K562 (cell line): ENCODE results near the gene INKA2. TPM values are rescaled to one million over a fixed set of nuclear protein-coding genes. Genes with fewer than 3 reads are reported as not detected.
A peak's percentile ranks its signal among the peaks of the same experiment; 100 is the strongest.

Experiments used
- AFF4 ChIP-seq: sonication (generic); formaldehyde crosslinking; IDR thresholded peaks from 2 replicates; pipeline ENCODE4 v1.8.0; 2023; ENCODE audit warnings: mild to moderate bottlenecking, missing genetic modification reagents
- BRF1 ChIP-seq: IDR thresholded peaks from 3 replicates; pipeline ENCODE4 v1.6.1; 2011; ENCODE audit warnings: borderline replicate concordance, mild to moderate bottlenecking; ENCODE audit not compliant: insufficient read length; ENCODE audit errors: extremely low read depth
- CREB1 ChIP-seq, 2 experiments: sonication (generic) in 1 of 2; formaldehyde crosslinking in 1 of 2; IDR thresholded peaks; 2 replicates each; pipeline versions ENCODE4 v1.6.1 to v1.8.0; 2012 to 2022; ENCODE audit warnings: inconsistent platforms in 1 of 2, mild to moderate bottlenecking in 1 of 2, missing genetic modification reagents in 1 of 2, moderate library complexity in 1 of 2
- CXXC5 ChIP-seq: fragments of 250-450 bp; sonication (Bioruptor Pico); IDR thresholded peaks from 2 replicates; pipeline ENCODE4 v1.8.0; 2022; ENCODE audit warnings: inconsistent platforms, mild to moderate bottlenecking, moderate library complexity
- FOXM1 ChIP-seq, 2 experiments: fragments of 450-650 bp in 1 of 2; sonication (generic) in 1 of 2; formaldehyde crosslinking in 1 of 2; IDR thresholded peaks; 2 replicates each; pipeline versions ENCODE4 v1.6.1 to v1.9.0; 2017 to 2022; ENCODE audit warnings: low read depth in 2 of 2, mild to moderate bottlenecking in 2 of 2, missing genetic modification reagents in 1 of 2, moderate library complexity in 1 of 2
- GTF2A2 ChIP-seq: IDR thresholded peaks from 2 replicates; pipeline ENCODE4 v1.6.1; 2016; ENCODE audit warnings: mild to moderate bottlenecking, missing genetic modification characterization, missing compliant biosample characterization
- HMGN3 ChIP-seq: IDR thresholded peaks from 2 replicates; pipeline ENCODE4 v1.6.1; 2011; ENCODE audit warnings: borderline replicate concordance, low read depth, mild to moderate bottlenecking, mixed read lengths, low read length; ENCODE audit not compliant: insufficient read length; ENCODE audit errors: extremely low read depth
- HNRNPH1 ChIP-seq: fragments of 200-400 bp; formaldehyde crosslinking; optimal IDR thresholded peaks from 2 replicates; pipeline ENCODE3; 2017; ENCODE audit warnings: low read depth, mild to moderate bottlenecking, low read length, moderate library complexity
- HNRNPK ChIP-seq: fragments of 200-400 bp; formaldehyde crosslinking; IDR thresholded peaks from one replicate; pipeline ENCODE4 v1.6.1; 2018; ENCODE audit warnings: mild to moderate bottlenecking, low read depth, low read length; ENCODE audit not compliant: poor library complexity, severe bottlenecking
- IRF9 ChIP-seq: fragments of 450-650 bp; IDR thresholded peaks from 2 replicates; pipeline ENCODE4 v1.6.1; 2016; ENCODE audit warnings: missing biosample characterization, missing genetic modification characterization
- RBM34 ChIP-seq: fragments of 200-400 bp; formaldehyde crosslinking; IDR thresholded peaks from 2 replicates; pipeline ENCODE4 v1.6.1; 2018; ENCODE audit warnings: low read length, borderline replicate concordance; ENCODE audit not compliant: insufficient read depth
- TAF1 ChIP-seq: IDR thresholded peaks from 2 replicates; pipeline ENCODE4 v1.6.1; 2011; ENCODE audit warnings: mild to moderate bottlenecking, low read length, moderate library complexity; ENCODE audit not compliant: insufficient read depth, control insufficient read depth, severe bottlenecking; ENCODE audit errors: extremely low read depth
- ZKSCAN8 ChIP-seq: fragments of 200-800 bp; sonication (Bioruptor generic); IDR thresholded peaks from 2 replicates; pipeline ENCODE4 v1.6.1; 2016; ENCODE audit warnings: missing genetic modification characterization, missing compliant biosample characterization
- ZNF124 ChIP-seq: sonication (generic); formaldehyde crosslinking; IDR thresholded peaks from 2 replicates; pipeline ENCODE4 v1.8.1; 2022; ENCODE audit warnings: missing genetic modification reagents
- ZNF445 ChIP-seq: fragments of 250-450 bp; sonication (Bioruptor Pico); IDR thresholded peaks from 2 replicates; pipeline ENCODE4 v1.4.0; 2020; ENCODE audit warnings: low read depth, mild to moderate bottlenecking, moderate library complexity
- ZNF592 ChIP-seq: fragments of 450-650 bp; IDR thresholded peaks from 2 replicates; pipeline ENCODE4 v1.6.1; 2017; ENCODE audit warnings: antibody characterized with exemption, mild to moderate bottlenecking
- polyA plus RNA-seq, 8 experiments: library from polyadenylated mRNA; depleted of rRNA in 4 of 8; stranded (reverse) in 5 of 8; unstranded in 3 of 8; fragments of >200 nt; fragmentation: Nextera tagmentation in 2 of 8; fragmentation: Illumina TruSeq in 1 of 8; extraction: Ambion mirVana in 2 of 8; extraction: Trizol in 1 of 8; gene quantifications; 2 replicates each; pipeline versions ENCODE4 v1.2.1 to v1.2.3, GENCODE V29; 2011 to 2014; ENCODE audit warnings: inconsistent platforms in 1 of 8, missing spikeins in 1 of 8
- total RNA-seq, 7 experiments: library from RNA; depleted of rRNA in 6 of 7; stranded (reverse); fragments of >200 nt in 6 of 7; fragmentation: Illumina TruSeq in 2 of 7; extraction: Trizol in 2 of 7; gene quantifications; 2 replicates each; pipeline versions ENCODE4 v1.2.1 to v1.2.3, GENCODE V29; 2011 to 2021; ENCODE audit warnings: low replicate concordance in 1 of 7

The INKA2 gene
- total and polyA plus RNA-seq, 9 of the 15 experiments (the other 6 are each of a cell fraction or from before 2014, with no cell fraction given) = 0.04 to 1.4 (median 0.26) TPM; not detected in 1

- TF ChIP-seq HMGN3 (peak; percentile 69), ZNF445 (no peak), ZKSCAN8 (CRISPR knock-in tag) (no peak), CXXC5 (CRISPR knock-in tag) (peak; percentile 77), TAF1 (peak; percentile 16), HNRNPH1 (no peak), RBM34 (no peak), BRF1 (no peak), CREB1 (IDR thresholded peaks at IDR 0.05) (no peak), CREB1 (CRISPR knock-in tag; IDR thresholded peaks at IDR 0.05) (peak; percentile 53), GTF2A2 (0 out of 2 replicates have a peak, but pooled peaks have one; percentile 34), AFF4 (CRISPR knock-in tag) (peak; percentile 87), ZNF124 (peak; percentile 84; the same call in 1 of the 2 replicates), FOXM1 (IDR thresholded peaks at IDR 0.05; ENCODE audit: low read depth) (no peak), FOXM1 (CRISPR knock-in tag; IDR thresholded peaks at IDR 0.05; ENCODE audit: low read depth) (peak; percentile 70; the same call in 1 of the 2 replicates), HNRNPK (no peak), IRF9 (no peak), ZNF592 (peak; percentile 67; the same call in 1 of the 2 replicates)
Measured at GRCh38 chr1:111739194-111739924, at the start of gene INKA2 (continued).
